Measurements from ENCODE around the gene CARS2. TPM values are rescaled to one million over a fixed set of nuclear protein-coding genes. Genes with fewer than 3 reads are reported as not detected.

CARS2 gene
- total RNA-seq, 1 experiment from 2014 or later, result 31.9 TPM

- DNase-seq (ENCODE audit: low read depth, low spot score) (no peak), ATAC-seq (no peak)
- Histone ChIP-seq H3K36me3 (ENCODE audit: control insufficient read depth, insufficient read depth, low read length) (no peaks in the 10 kb centered on the region), H3K27me3 (ENCODE audit: control insufficient read depth, insufficient read depth, low read length) (no peaks in the 10 kb centered on the region), H3K9me3 (ENCODE audit: control insufficient read depth, insufficient read depth, low read depth, low read length) (no peaks in the 10 kb centered on the region), H3K4me1 (ENCODE audit: control insufficient read depth, insufficient read depth, low read length) (no peaks in the 10 kb centered on the region), H3K27ac (ENCODE audit: low read length) (no peak overlapping the region), H3K4me3 (ENCODE audit: low read depth in 2 of 2, low read length in 2 of 2) (no peak overlapping the region)
- in situ Hi-C loops (cut with HindIII; ENCODE audit: low pct_unique_long_range_greater_than_20kb, low sequenced_read_pairs) (no loop called here), intact Hi-C loops (cut with micrococcal nuclease; ENCODE audit: unreplicated experiment) (no loop called here)
- BruUV-seq (replicated peaks), result no TSS peak
- TF ChIP-seq CTCF (IDR thresholded peaks at IDR 0.05) (no peak), REST (IDR thresholded peaks at IDR 0.05; ENCODE audit: insufficient read depth in 1 of 2, low read depth in 2 of 2, low read length in 1 of 2) (no peak), POLR2AphosphoS5 (IDR thresholded peaks at IDR 0.05; ENCODE audit: low read depth, low read length) (no peak), TCF7L2 (IDR thresholded peaks at IDR 0.05; ENCODE audit: low read depth, low read length) (no peak), SIN3A (IDR thresholded peaks at IDR 0.05; ENCODE audit: borderline replicate concordance, insufficient read depth, low read depth, low read length) (no peak)
- CTCF ChIA-PET, result no interaction called here
- POLR2A ChIA-PET, result no interaction called here
Observed at GRCh38 chr13:110624766-110625756, 80.9 kb downstream of the CARS2 start.

GRCh38 chr13:110620596-110620995 lies 85.3 kb downstream of the CARS2 start:
- no peak overlapping the region for H3K27ac ChIP-seq (ENCODE audit: low read length)
- no peak overlapping the region for H3K4me3 ChIP-seq (ENCODE audit: low read depth in 2 of 2, low read length in 2 of 2)
- BruUV-seq (replicated peaks), result no TSS peak
- TF ChIP-seq TCF7L2 (IDR thresholded peaks at IDR 0.05; ENCODE audit: low read depth, low read length) (no peak), POLR2AphosphoS5 (IDR thresholded peaks at IDR 0.05; ENCODE audit: low read depth, low read length) (no peak), SIN3A (IDR thresholded peaks at IDR 0.05; ENCODE audit: borderline replicate concordance, insufficient read depth, low read depth, low read length) (no peak), CTCF (IDR thresholded peaks at IDR 0.05) (no peak), REST (IDR thresholded peaks at IDR 0.05; ENCODE audit: insufficient read depth in 1 of 2, low read depth in 2 of 2, low read length in 1 of 2) (no peak)
- no peaks in the 10 kb centered on the region for H3K9me3 ChIP-seq (ENCODE audit: control insufficient read depth, insufficient read depth, low read depth, low read length)
- in situ Hi-C loops (cut with HindIII; ENCODE audit: low pct_unique_long_range_greater_than_20kb, low sequenced_read_pairs), result no loop called here
- intact Hi-C loops (cut with micrococcal nuclease; ENCODE audit: unreplicated experiment), result no loop called here
- ATAC-seq (no peak), DNase-seq (ENCODE audit: low read depth, low spot score) (no peak)
- ChIA-PET CTCF (no interaction called here), POLR2A (no interaction called here)
- H3K4me1 ChIP-seq (ENCODE audit: control insufficient read depth, insufficient read depth, low read length), result peaks cover 10% of the 10 kb centered on the region
- H3K27me3 ChIP-seq (ENCODE audit: control insufficient read depth, insufficient read depth, low read length), result no peaks in the 10 kb centered on the region
- no peaks in the 10 kb centered on the region for H3K36me3 ChIP-seq (ENCODE audit: control insufficient read depth, insufficient read depth, low read length)
